Suprapubic skin (tissue), 3 donors: Measurements from ENCODE around the gene ZBTB8OS.

Experiments used
- EP300 ChIP-seq: sonication (generic); formaldehyde crosslinking; IDR thresholded peaks from one replicate; pipeline ENCODE4 v1.6.1; 2017; ENCODE audit warnings: antibody characterized with exemption
- POLR2A ChIP-seq, 2 donors: fragments of 450-650 bp; IDR thresholded peaks; one replicate each; pipeline ENCODE4 v1.6.1; 2017; ENCODE audit warnings: antibody characterized with exemption in 2 of 2, mild to moderate bottlenecking in 2 of 2, moderate library complexity in 2 of 2
- TF ChIP-seq, protein P1 (sequence below), 2 donors: fragments of 200-600 bp in 1 of 2; fragments of 450-650 bp in 1 of 2; sonication (generic) in 1 of 2; IDR thresholded peaks; one replicate each; pipeline ENCODE4 v1.5.1; 2016 to 2019; ENCODE audit warnings: antibody characterized with exemption in 2 of 2, mild to moderate bottlenecking in 1 of 2, moderate library complexity in 1 of 2

- TF ChIP-seq, protein P1, sequence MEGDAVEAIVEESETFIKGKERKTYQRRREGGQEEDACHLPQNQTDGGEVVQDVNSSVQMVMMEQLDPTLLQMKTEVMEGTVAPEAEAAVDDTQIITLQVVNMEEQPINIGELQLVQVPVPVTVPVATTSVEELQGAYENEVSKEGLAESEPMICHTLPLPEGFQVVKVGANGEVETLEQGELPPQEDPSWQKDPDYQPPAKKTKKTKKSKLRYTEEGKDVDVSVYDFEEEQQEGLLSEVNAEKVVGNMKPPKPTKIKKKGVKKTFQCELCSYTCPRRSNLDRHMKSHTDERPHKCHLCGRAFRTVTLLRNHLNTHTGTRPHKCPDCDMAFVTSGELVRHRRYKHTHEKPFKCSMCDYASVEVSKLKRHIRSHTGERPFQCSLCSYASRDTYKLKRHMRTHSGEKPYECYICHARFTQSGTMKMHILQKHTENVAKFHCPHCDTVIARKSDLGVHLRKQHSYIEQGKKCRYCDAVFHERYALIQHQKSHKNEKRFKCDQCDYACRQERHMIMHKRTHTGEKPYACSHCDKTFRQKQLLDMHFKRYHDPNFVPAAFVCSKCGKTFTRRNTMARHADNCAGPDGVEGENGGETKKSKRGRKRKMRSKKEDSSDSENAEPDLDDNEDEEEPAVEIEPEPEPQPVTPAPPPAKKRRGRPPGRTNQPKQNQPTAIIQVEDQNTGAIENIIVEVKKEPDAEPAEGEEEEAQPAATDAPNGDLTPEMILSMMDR (IDR thresholded peaks at IDR 0.05) = no peak
- no peak for TF ChIP-seq POLR2A (IDR thresholded peaks at IDR 0.05)
- no peak for TF ChIP-seq EP300
Observed at GRCh38 chr1:32696041-32696440, 45.7 kb upstream of the ZBTB8OS start.
